SH-SY5Y (cell line): ENCODE measurements around the gene ZNF140.

Source experiments
- GATA2 ChIP-seq: IDR thresholded peaks from 2 replicates; pipeline ENCODE4 v1.6.1; 2011; ENCODE audit warnings: mild to moderate bottlenecking, low read depth, low read length
- GATA3 ChIP-seq: IDR thresholded peaks from 2 replicates; pipeline ENCODE4 v1.6.1; 2011; ENCODE audit warnings: low read depth, mild to moderate bottlenecking, low read length, moderate library complexity

- TF ChIP-seq GATA2 (no peak), GATA3 (no peak)
Measured at GRCh38 chr12:133106253-133106652, 25.5 kb downstream of the ZNF140 start.
